LoVo (cell line): ENCODE results near the gene KIDINS220.
"Not testable (repeated sequence)": the region's sequence is repeated elsewhere in the genome, so short reads cannot be mapped to it uniquely, and the experiment has no call there.

Source experiments
- DNase-seq: peaks from one replicate; pipeline ENCODE4 v3.0.0-alpha.2; 2016; ENCODE audit warnings: low spot score

Gene KIDINS220

GRCh38 chr2:8754106-8754776, 83.2 kb downstream of the KIDINS220 start:
- DNase-seq = no peak

GRCh38 chr2:8753609-8754008, 83.8 kb downstream of the KIDINS220 start:
- no peak for DNase-seq

- DNase-seq = no peak
Measured at GRCh38 chr2:8752385-8752784, 85.0 kb downstream of the KIDINS220 start.

- DNase-seq = no peak
Measured at GRCh38 chr2:8750221-8750620, 87.2 kb downstream of the KIDINS220 start.

- no peak for DNase-seq
Measured at GRCh38 chr2:8743261-8743660, 94.2 kb downstream of the KIDINS220 start.

GRCh38 chr2:8740136-8740535, 97.3 kb downstream of the KIDINS220 start:
- no peak for DNase-seq

- DNase-seq = no peak
Measured at GRCh38 chr2:8737571-8738175, 99.7 kb downstream of the KIDINS220 start.

GRCh38 chr2:8732601-8733000, 104.8 kb downstream of the KIDINS220 start:
- DNase-seq = no peak

GRCh38 chr2:8729939-8730338, 107.5 kb downstream of the KIDINS220 start:
- DNase-seq = no peak

GRCh38 chr2:8729101-8729500, 108.3 kb downstream of the KIDINS220 start:
- not testable (repeated sequence) for DNase-seq

GRCh38 chr2:8728305-8729015, 109.0 kb downstream of the KIDINS220 start:
- DNase-seq = no peak

- no peak for DNase-seq
Measured at GRCh38 chr2:8725838-8726237, 111.6 kb downstream of the KIDINS220 start.

GRCh38 chr2:8722986-8723385, 114.4 kb downstream of the KIDINS220 start:
- no peak for DNase-seq

- no peak for DNase-seq
Measured at GRCh38 chr2:8721410-8721809, 116.0 kb downstream of the KIDINS220 start.

- no peak for DNase-seq
Measured at GRCh38 chr2:8720741-8721140, 116.7 kb downstream of the KIDINS220 start.

- DNase-seq = no peak
Measured at GRCh38 chr2:8719528-8719927, 117.9 kb downstream of the KIDINS220 start.

GRCh38 chr2:8714971-8715370, 122.4 kb downstream of the KIDINS220 start:
- no peak for DNase-seq

- DNase-seq = no peak
Measured at GRCh38 chr2:8714283-8714682, 123.1 kb downstream of the KIDINS220 start.

GRCh38 chr2:8710951-8711350, 126.5 kb downstream of the KIDINS220 start:
- DNase-seq = no peak

GRCh38 chr2:8709611-8710010, 127.8 kb downstream of the KIDINS220 start:
- DNase-seq = no peak

GRCh38 chr2:8704906-8705305, 132.5 kb downstream of the KIDINS220 start:
- no peak for DNase-seq

GRCh38 chr2:8701681-8702379, 135.6 kb downstream of the KIDINS220 start:
- DNase-seq = no peak

- peak; percentile 26 for DNase-seq
Measured at GRCh38 chr2:8699839-8700238, 137.6 kb downstream of the KIDINS220 start.
